HG03342 (cell line): ENCODE results near the gene NCKAP1.

Experiments
- ATAC-seq: cut with Tn5 transposase; IDR thresholded peaks from one replicate; pipeline ENCODE4 v1.9.1; 2021; ENCODE audit warnings: mild to moderate bottlenecking, moderate library complexity; ENCODE audit not compliant: unreplicated experiment

NCKAP1 gene

GRCh38 chr2:182950546-182950945, 87.7 kb downstream of the NCKAP1 start:
- no peak for ATAC-seq

- ATAC-seq: no peak
These were observed 88.6 kb downstream of the NCKAP1 start for GRCh38 chr2:182949572-182950189.

GRCh38 chr2:182949052-182949451, 89.2 kb downstream of the NCKAP1 start:
- no peak for ATAC-seq

GRCh38 chr2:182946958-182947369, 91.3 kb downstream of the NCKAP1 start:
- no peak for ATAC-seq

- ATAC-seq: no peak
These were observed 94.9 kb downstream of the NCKAP1 start for GRCh38 chr2:182943339-182943738.

- ATAC-seq: no peak
These were observed 95.5 kb downstream of the NCKAP1 start for GRCh38 chr2:182942756-182943155.

- no peak for ATAC-seq
These were observed 96.3 kb downstream of the NCKAP1 start for GRCh38 chr2:182941919-182942318.

- no peak for ATAC-seq
These were observed 97.0 kb downstream of the NCKAP1 start for GRCh38 chr2:182941121-182941722.

- no peak for ATAC-seq
These were observed 100.4 kb downstream of the NCKAP1 start for GRCh38 chr2:182937870-182938269.

- peak; percentile 61 for ATAC-seq
These were observed 104.6 kb downstream of the NCKAP1 start for GRCh38 chr2:182933629-182934028.

GRCh38 chr2:182929972-182930371, 108.3 kb downstream of the NCKAP1 start:
- no peak for ATAC-seq

GRCh38 chr2:182924306-182924705, 114.0 kb downstream of the NCKAP1 start:
- no peak for ATAC-seq

- ATAC-seq: peak; percentile 52
These were observed 117.0 kb downstream of the NCKAP1 start for GRCh38 chr2:182921234-182921633.

- ATAC-seq: peak; percentile 84
These were observed 117.6 kb downstream of the NCKAP1 start for GRCh38 chr2:182920631-182921056.

GRCh38 chr2:182920089-182920488, 118.2 kb downstream of the NCKAP1 start:
- ATAC-seq: no peak

- no peak for ATAC-seq
These were observed 119.2 kb downstream of the NCKAP1 start for GRCh38 chr2:182918961-182919652.

GRCh38 chr2:182917924-182918323, 120.3 kb downstream of the NCKAP1 start:
- no peak for ATAC-seq

GRCh38 chr2:182916417-182916816, 121.8 kb downstream of the NCKAP1 start:
- no peak for ATAC-seq

GRCh38 chr2:182915369-182916326, 122.6 kb downstream of the NCKAP1 start:
- ATAC-seq: no peak

- no peak for ATAC-seq
These were observed 123.4 kb downstream of the NCKAP1 start for GRCh38 chr2:182914852-182915251.

GRCh38 chr2:182913064-182913463, 125.2 kb downstream of the NCKAP1 start:
- ATAC-seq: no peak
